Neural cell (in vitro differentiated cells): Measurements from ENCODE around the gene TSSK6. TPM values are rescaled to one million over a fixed set of nuclear protein-coding genes. Genes with fewer than 3 reads are reported as not detected.

Experiments
- H2AFZ ChIP-seq: fragments of 200-600, 300-800 bp; sonication (generic), shearing (Covaris generic); 2 replicates; pipeline ENCODE4 v1.6.0; 2014; ENCODE audit warnings: low read depth, mild to moderate bottlenecking, antibody characterized with exemption, low read length, moderate library complexity
- H3F3A ChIP-seq: fragments of 200-600 bp; shearing (Covaris generic); 2 replicates; pipeline ENCODE4 v1.6.1; 2016; ENCODE audit warnings: mild to moderate bottlenecking, moderate library complexity, mixed read lengths, antibody characterized with exemption, low read length; ENCODE audit not compliant: insufficient read depth, poor library complexity, severe bottlenecking
- H3K27ac ChIP-seq: fragments of 200-600, 300-800 bp; sonication (generic), shearing (Covaris generic); 2 replicates; pipeline ENCODE4 v1.5.1; 2014; ENCODE audit warnings: mild to moderate bottlenecking, low read length, moderate library complexity
- H3K27me3 ChIP-seq: fragments of 300-800, 200-600 bp; sonication (generic), shearing (Covaris generic); 2 replicates; pipeline ENCODE4 v1.6.0; 2014; ENCODE audit warnings: mild to moderate bottlenecking, low read depth, low read length, moderate library complexity; ENCODE audit not compliant: insufficient read depth
- H3K36me3 ChIP-seq: fragments of 300-800, 200-600 bp; sonication (generic), shearing (Covaris generic); 2 replicates; pipeline ENCODE4 v1.5.1; 2014; ENCODE audit warnings: mild to moderate bottlenecking, antibody characterized with exemption, low read length, moderate library complexity; ENCODE audit not compliant: insufficient read depth
- H3K4me2 ChIP-seq: fragments of 300-800, 200-600 bp; sonication (generic), shearing (Covaris generic); 2 replicates; pipeline ENCODE4 v1.6.0; 2014; ENCODE audit warnings: mild to moderate bottlenecking, low read length
- H3K4me3 ChIP-seq: fragments of 300-800, 200-600 bp; sonication (generic), shearing (Covaris generic); 2 replicates; pipeline ENCODE4 v1.5.1; 2014; ENCODE audit warnings: mild to moderate bottlenecking, low read length, moderate library complexity
- H3K79me2 ChIP-seq: fragments of 200-600 bp; shearing (Covaris generic); replicated peaks from 2 replicates; pipeline ENCODE4 v1.6.0; 2014; ENCODE audit warnings: mild to moderate bottlenecking, low read length, moderate library complexity; ENCODE audit not compliant: insufficient read depth
- H3K9ac ChIP-seq: fragments of 300-800, 200-600 bp; sonication (generic), shearing (Covaris generic); 2 replicates; pipeline ENCODE4 v1.6.1; 2016; ENCODE audit warnings: mild to moderate bottlenecking, low read length, mixed read lengths
- H3K9me2 ChIP-seq: fragments of 200-600 bp; shearing (Covaris generic); 2 replicates; pipeline ENCODE4 v1.6.1; 2016; ENCODE audit warnings: mild to moderate bottlenecking, low read length, mixed read lengths; ENCODE audit not compliant: insufficient read depth
- H3K9me3 ChIP-seq: fragments of 200-600, 300-800 bp; sonication (generic), shearing (Covaris generic); 2 replicates; pipeline ENCODE4 v1.6.1; 2016; ENCODE audit warnings: mild to moderate bottlenecking, mixed run types, low read length, moderate library complexity, mixed read lengths
- H4K20me1 ChIP-seq: fragments of 200-600 bp; shearing (Covaris generic); 2 replicates; pipeline ENCODE4 v1.6.1; 2016; ENCODE audit warnings: mild to moderate bottlenecking, mixed run types; ENCODE audit not compliant: insufficient read depth
- EP300 ChIP-seq: fragments of 450-650 bp; conservative IDR thresholded peaks from 2 replicates; pipeline ENCODE4 v1.6.1; 2014; ENCODE audit warnings: antibody characterized with exemption, mild to moderate bottlenecking, moderate library complexity; ENCODE audit not compliant: poor library complexity, severe bottlenecking
- EZH2 ChIP-seq: fragments of 200-600, 300-800 bp; shearing (Covaris generic), sonication (generic); IDR thresholded peaks from 2 replicates; pipeline ENCODE4 v1.6.1; 2014; ENCODE audit warnings: antibody characterized with exemption, low read length, borderline replicate concordance, mild to moderate bottlenecking; ENCODE audit not compliant: insufficient read depth, poor library complexity, severe bottlenecking
- MXI1 ChIP-seq: fragments of 450-650 bp; conservative IDR thresholded peaks from 2 replicates; pipeline ENCODE4 v1.6.1; 2014; ENCODE audit warnings: antibody characterized with exemption, mild to moderate bottlenecking; ENCODE audit not compliant: poor library complexity, severe bottlenecking
- POLR2AphosphoS5 ChIP-seq: IDR thresholded peaks from 2 replicates; pipeline ENCODE4 v1.6.1; 2012
- RAD21 ChIP-seq: fragments of 450-650 bp; conservative IDR thresholded peaks from 2 replicates; pipeline ENCODE4 v1.6.1; 2014; ENCODE audit warnings: antibody characterized with exemption, mild to moderate bottlenecking, moderate library complexity
- TAF1 ChIP-seq: IDR thresholded peaks from 2 replicates; pipeline ENCODE4 v1.6.1; 2012; ENCODE audit warnings: low read depth
- polyA plus RNA-seq: library from polyadenylated mRNA; depleted of rRNA; stranded (reverse); fragments of >200 nt; gene quantifications from 2 replicates; pipeline ENCODE4 v1.2.3, GENCODE V29; 2014
- TF ChIP-seq, protein P1 (sequence below): IDR thresholded peaks from 2 replicates; pipeline ENCODE4 v1.6.1; 2012; ENCODE audit warnings: borderline replicate concordance
- TF ChIP-seq, protein P2 (sequence below): fragments of 450-650 bp; IDR thresholded peaks from 2 replicates; pipeline ENCODE4 v1.5.1; 2014; ENCODE audit warnings: antibody characterized with exemption, mild to moderate bottlenecking, moderate library complexity; ENCODE audit not compliant: poor library complexity, severe bottlenecking

TSSK6 gene
- polyA plus RNA-seq, 1 donor from 2014 or later, result 5.3 TPM

DNA sequence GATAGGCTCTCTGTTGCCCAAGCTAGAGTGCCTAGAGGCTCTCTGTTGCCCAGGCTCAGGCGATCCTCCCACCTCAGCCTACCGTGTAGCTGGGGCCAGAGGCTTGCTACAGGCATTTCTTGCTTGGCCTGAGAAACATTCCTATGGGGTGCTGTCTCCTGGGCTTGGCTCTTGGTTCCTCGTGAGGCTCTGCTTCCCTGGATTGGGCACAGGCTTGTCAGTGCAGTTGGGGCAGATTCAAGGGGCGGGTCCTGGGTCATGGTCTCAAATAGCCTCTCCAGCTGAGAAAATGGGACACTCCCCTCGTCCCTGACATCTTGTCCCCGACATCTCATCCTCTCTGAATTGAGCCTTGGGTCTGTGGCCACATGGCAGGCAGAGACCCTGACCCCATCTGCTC lies 4.9 kb downstream of the TSSK6 start:
- TF ChIP-seq RAD21 (no peak), TAF1 (no peak), MXI1 (no peak), POLR2AphosphoS5 (no peak)
- TF ChIP-seq, protein P1, sequence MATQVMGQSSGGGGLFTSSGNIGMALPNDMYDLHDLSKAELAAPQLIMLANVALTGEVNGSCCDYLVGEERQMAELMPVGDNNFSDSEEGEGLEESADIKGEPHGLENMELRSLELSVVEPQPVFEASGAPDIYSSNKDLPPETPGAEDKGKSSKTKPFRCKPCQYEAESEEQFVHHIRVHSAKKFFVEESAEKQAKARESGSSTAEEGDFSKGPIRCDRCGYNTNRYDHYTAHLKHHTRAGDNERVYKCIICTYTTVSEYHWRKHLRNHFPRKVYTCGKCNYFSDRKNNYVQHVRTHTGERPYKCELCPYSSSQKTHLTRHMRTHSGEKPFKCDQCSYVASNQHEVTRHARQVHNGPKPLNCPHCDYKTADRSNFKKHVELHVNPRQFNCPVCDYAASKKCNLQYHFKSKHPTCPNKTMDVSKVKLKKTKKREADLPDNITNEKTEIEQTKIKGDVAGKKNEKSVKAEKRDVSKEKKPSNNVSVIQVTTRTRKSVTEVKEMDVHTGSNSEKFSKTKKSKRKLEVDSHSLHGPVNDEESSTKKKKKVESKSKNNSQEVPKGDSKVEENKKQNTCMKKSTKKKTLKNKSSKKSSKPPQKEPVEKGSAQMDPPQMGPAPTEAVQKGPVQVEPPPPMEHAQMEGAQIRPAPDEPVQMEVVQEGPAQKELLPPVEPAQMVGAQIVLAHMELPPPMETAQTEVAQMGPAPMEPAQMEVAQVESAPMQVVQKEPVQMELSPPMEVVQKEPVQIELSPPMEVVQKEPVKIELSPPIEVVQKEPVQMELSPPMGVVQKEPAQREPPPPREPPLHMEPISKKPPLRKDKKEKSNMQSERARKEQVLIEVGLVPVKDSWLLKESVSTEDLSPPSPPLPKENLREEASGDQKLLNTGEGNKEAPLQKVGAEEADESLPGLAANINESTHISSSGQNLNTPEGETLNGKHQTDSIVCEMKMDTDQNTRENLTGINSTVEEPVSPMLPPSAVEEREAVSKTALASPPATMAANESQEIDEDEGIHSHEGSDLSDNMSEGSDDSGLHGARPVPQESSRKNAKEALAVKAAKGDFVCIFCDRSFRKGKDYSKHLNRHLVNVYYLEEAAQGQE, result no peak
- TF ChIP-seq, protein P2, sequence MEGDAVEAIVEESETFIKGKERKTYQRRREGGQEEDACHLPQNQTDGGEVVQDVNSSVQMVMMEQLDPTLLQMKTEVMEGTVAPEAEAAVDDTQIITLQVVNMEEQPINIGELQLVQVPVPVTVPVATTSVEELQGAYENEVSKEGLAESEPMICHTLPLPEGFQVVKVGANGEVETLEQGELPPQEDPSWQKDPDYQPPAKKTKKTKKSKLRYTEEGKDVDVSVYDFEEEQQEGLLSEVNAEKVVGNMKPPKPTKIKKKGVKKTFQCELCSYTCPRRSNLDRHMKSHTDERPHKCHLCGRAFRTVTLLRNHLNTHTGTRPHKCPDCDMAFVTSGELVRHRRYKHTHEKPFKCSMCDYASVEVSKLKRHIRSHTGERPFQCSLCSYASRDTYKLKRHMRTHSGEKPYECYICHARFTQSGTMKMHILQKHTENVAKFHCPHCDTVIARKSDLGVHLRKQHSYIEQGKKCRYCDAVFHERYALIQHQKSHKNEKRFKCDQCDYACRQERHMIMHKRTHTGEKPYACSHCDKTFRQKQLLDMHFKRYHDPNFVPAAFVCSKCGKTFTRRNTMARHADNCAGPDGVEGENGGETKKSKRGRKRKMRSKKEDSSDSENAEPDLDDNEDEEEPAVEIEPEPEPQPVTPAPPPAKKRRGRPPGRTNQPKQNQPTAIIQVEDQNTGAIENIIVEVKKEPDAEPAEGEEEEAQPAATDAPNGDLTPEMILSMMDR, result no peak
- Histone ChIP-seq H2AFZ (no peak overlapping the region), H3K4me3 (no peak overlapping the region), H3K9me3 (no peaks in the 10 kb centered on the region), H3F3A (no peaks in the 10 kb centered on the region), H3K9me2 (no peaks in the 10 kb centered on the region), H3K9ac (no peak overlapping the region), H3K27ac (no peak overlapping the region), H4K20me1 (no peaks in the 10 kb centered on the region), H3K27me3 (no peaks in the 10 kb centered on the region), H3K36me3 (peaks cover 3% of the 10 kb centered on the region), H3K79me2 (no peaks in the 10 kb centered on the region), H3K4me2 (no peak overlapping the region)

DNA sequence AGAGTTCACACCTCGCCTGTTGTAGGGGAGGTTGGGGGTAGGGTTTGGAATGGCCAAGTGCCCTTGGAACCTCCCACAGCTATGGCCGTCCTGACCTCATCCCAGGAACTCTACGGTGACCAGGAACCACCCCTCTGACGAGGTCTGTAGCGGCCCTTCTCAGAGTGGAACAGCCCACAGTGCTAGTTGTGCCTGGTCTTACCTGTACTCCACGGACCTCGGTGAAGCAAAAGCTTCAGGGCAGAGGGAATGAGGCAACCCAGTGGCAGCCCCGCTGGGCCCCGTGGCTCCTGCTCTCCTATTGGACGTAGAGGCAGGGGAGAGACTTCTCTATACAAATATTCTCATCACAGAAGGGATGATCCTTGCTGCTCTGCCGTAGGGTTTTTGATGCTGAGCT lies 7.1 kb downstream of the TSSK6 start:
- Histone ChIP-seq H3K9me3 (no peaks in the 10 kb centered on the region), H4K20me1 (no peaks in the 10 kb centered on the region), H3F3A (no peaks in the 10 kb centered on the region), H3K27ac (no peak overlapping the region), H3K9ac (no peak overlapping the region), H3K9me2 (no peaks in the 10 kb centered on the region), H2AFZ (no peak overlapping the region), H3K4me3 (no peak overlapping the region), H3K79me2 (no peaks in the 10 kb centered on the region), H3K36me3 (peaks cover 5% of the 10 kb centered on the region), H3K4me2 (no peak overlapping the region), H3K27me3 (no peaks in the 10 kb centered on the region)
- TF ChIP-seq, protein P2, result no peak

DNA sequence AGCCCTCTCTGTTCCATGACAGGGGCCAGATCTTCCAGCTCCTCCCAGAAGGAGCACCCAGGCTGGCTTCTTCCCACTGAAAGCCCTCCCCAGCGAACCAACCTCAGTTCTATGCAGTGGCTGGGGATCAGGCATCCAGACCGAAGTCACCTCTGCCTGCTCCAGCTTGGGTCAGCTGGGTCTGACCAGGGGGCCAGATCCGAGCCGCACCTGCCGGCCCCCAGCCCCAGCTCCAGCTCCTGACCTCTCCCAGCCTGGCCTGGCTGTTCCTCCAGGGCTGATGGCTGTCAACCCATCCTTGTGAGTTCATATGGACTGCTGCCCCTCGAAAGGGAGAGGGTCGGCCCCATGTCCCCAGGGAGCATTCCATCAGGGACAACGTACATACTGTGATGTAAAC lies 8.0 kb downstream of the TSSK6 start:
- H3K27ac ChIP-seq, result no peak overlapping the region
- H4K20me1 ChIP-seq, result no peaks in the 10 kb centered on the region
- H3K27me3 ChIP-seq, result no peaks in the 10 kb centered on the region
- no peaks in the 10 kb centered on the region for H3K9me2 ChIP-seq
- H3K9ac ChIP-seq, result no peak overlapping the region
- no peaks in the 10 kb centered on the region for H3F3A ChIP-seq
- no peaks in the 10 kb centered on the region for H3K9me3 ChIP-seq
- H3K79me2 ChIP-seq, result no peaks in the 10 kb centered on the region
- H3K36me3 ChIP-seq, result peaks cover 5% of the 10 kb centered on the region
- H2AFZ ChIP-seq, result no peak overlapping the region
- no peak overlapping the region for H3K4me2 ChIP-seq
- H3K4me3 ChIP-seq, result no peak overlapping the region
- no peak for TF ChIP-seq TAF1
- no peak for TF ChIP-seq MXI1
- TF ChIP-seq RAD21, result no peak
- TF ChIP-seq POLR2AphosphoS5, result no peak
- no peak for TF ChIP-seq EP300
- TF ChIP-seq, protein P1, result no peak
- TF ChIP-seq, protein P2, result no peak
- TF ChIP-seq EZH2, result no peak
